Upper lobe of left lung (tissue), 6 donors: ENCODE results near the gene GBF1. TPM values are rescaled to one million over a fixed set of nuclear protein-coding genes. Genes with fewer than 3 reads are reported as not detected.

Experiments used
- ATAC-seq, 2 donors: fragments of 200-7000 bp; cut with Tn5 transposase; one replicate each; pipeline ENCODE4 v1.9.1; 2022; ENCODE audit warnings: mild to moderate bottlenecking in 2 of 2, moderate library complexity in 2 of 2; ENCODE audit not compliant: low FRiP score in 2 of 2
- DNase-seq, 2 donors: peaks; one replicate each; pipeline ENCODE4 v3.0.0-alpha.2; 2019 to 2020
- H3K27ac ChIP-seq, 4 donors: fragments of 200-600 bp; sonication (generic); one replicate each; pipeline ENCODE4 v1.5.1; 2016 to 2019
- H3K27me3 ChIP-seq, 4 donors: fragments of 200-600 bp; sonication (generic); one replicate each; pipeline ENCODE4 v1.5.1; 2017 to 2019
- H3K36me3 ChIP-seq, 4 donors: fragments of 200-600 bp; sonication (generic); one replicate each; pipeline ENCODE4 v1.5.1; 2016 to 2019
- H3K4me1 ChIP-seq, 4 donors: fragments of 200-600 bp; sonication (generic); one replicate each; pipeline ENCODE4 v1.5.1; 2018 to 2019
- H3K4me3 ChIP-seq, 4 donors: fragments of 200-600 bp; sonication (generic); one replicate each; pipeline ENCODE4 v1.5.1; 2017 to 2019; ENCODE audit warnings: mild to moderate bottlenecking in 2 of 4, moderate library complexity in 1 of 4
- H3K9me3 ChIP-seq, 4 donors: fragments of 200-600 bp; sonication (generic); one replicate each; pipeline ENCODE4 v1.5.1; 2018 to 2019
- CTCF ChIP-seq, 6 experiments: fragments of 450-650 bp in 4 of 6; fragments of 200-600 bp in 2 of 6; sonication (generic) in 2 of 6; IDR thresholded peaks; one replicate each; pipeline ENCODE4 v1.5.1; 2016 to 2019; ENCODE audit warnings: antibody characterized with exemption in 6 of 6
- EP300 ChIP-seq, 4 donors: sonication (generic); formaldehyde crosslinking; IDR thresholded peaks; one replicate each; pipeline ENCODE4 v1.5.1; 2017; ENCODE audit warnings: antibody characterized with exemption in 4 of 4, control low read depth in 2 of 4
- POLR2A ChIP-seq, 4 donors: fragments of 450-650 bp; IDR thresholded peaks; one replicate each; pipeline ENCODE4 v1.5.1; 2016 to 2017; ENCODE audit warnings: antibody characterized with exemption in 4 of 4, mild to moderate bottlenecking in 2 of 4
- POLR2AphosphoS5 ChIP-seq, 2 donors: sonication (generic); formaldehyde crosslinking; IDR thresholded peaks; one replicate each; pipeline ENCODE4 v1.5.1; 2017; ENCODE audit warnings: antibody characterized with exemption in 2 of 2
- WGBS, 2 donors: methylation state at CpG; one replicate each; pipeline ENCODE4 v1.1.5; 2017 to 2018; 5-methylcytosine and 5-hydroxymethylcytosine counted together
- total RNA-seq, 6 donors: library from RNA; depleted of rRNA in 4 of 6; stranded (reverse); fragments of >200 nt in 4 of 6; gene quantifications; one replicate each; pipeline versions ENCODE4 v1.1.0 to v1.2.1, GENCODE V29; 2016 to 2021
- donor health status: DM: no; HTN: no; CAD: no; lungs with moderate emphysema.
- donor health status: DM: no; HTN: yes; CAD: no; lungs with severe emphysema.

The GBF1 gene
- total RNA-seq, 6 donors from 2014 or later = 36.7 to 59.7 (median 44.4) TPM

- H3K36me3 ChIP-seq = peaks cover 0 to 17% (median 2%) of the 10 kb centered on the region in 4 donors
- ATAC-seq (no peak), DNase-seq (no peak)
- no peak overlapping the region for H3K4me3 ChIP-seq
- peaks cover 27 to 44% (median 38%) of the 10 kb centered on the region in 4 donors for H3K4me1 ChIP-seq
- H3K27ac ChIP-seq = peak overlapping the region in 3 of 4 donors; percentile 0 to 53 (median 32)
- H3K9me3 ChIP-seq = no peaks in the 10 kb centered on the region
- H3K27me3 ChIP-seq = no peaks in the 10 kb centered on the region
- TF ChIP-seq POLR2A (IDR thresholded peaks at IDR 0.05) = no peak
- no peak for TF ChIP-seq CTCF (IDR thresholded peaks at IDR 0.05)
Observed at GRCh38 chr10:102267748-102268147, 22.4 kb downstream of the GBF1 start.

GRCh38 chr10:102268375-102268888 is 23.1 kb downstream of the GBF1 start:
- TF ChIP-seq POLR2A (IDR thresholded peaks at IDR 0.05) (no peak), CTCF (IDR thresholded peaks at IDR 0.05) (no peak), POLR2AphosphoS5 (IDR thresholded peaks at IDR 0.05) (no peak), EP300 (IDR thresholded peaks at IDR 0.05) (no peak)
- Histone ChIP-seq H3K27ac (peak overlapping the region in 3 of 4 donors; percentile 0 to 53 (median 32)), H3K36me3 (peaks cover 0 to 11% (median 0%) of the 10 kb centered on the region in 4 donors), H3K4me3 (no peak overlapping the region), H3K27me3 (no peaks in the 10 kb centered on the region), H3K4me1 (peaks cover 27 to 41% (median 37%) of the 10 kb centered on the region in 4 donors), H3K9me3 (no peaks in the 10 kb centered on the region)
- no peak for ATAC-seq
- DNase-seq = no peak

GRCh38 chr10:102269017-102269416 is 23.7 kb downstream of the GBF1 start:
- H3K4me3 ChIP-seq = no peak overlapping the region
- ATAC-seq (no peak), DNase-seq (no peak)
- H3K27ac ChIP-seq = peak overlapping the region in 1 of 4 donors; percentile 42
- TF ChIP-seq POLR2AphosphoS5 (IDR thresholded peaks at IDR 0.05) (no peak), EP300 (IDR thresholded peaks at IDR 0.05) (no peak), CTCF (IDR thresholded peaks at IDR 0.05) (no peak), POLR2A (IDR thresholded peaks at IDR 0.05) (no peak)
- H3K4me1 ChIP-seq = peaks cover 27 to 47% (median 36%) of the 10 kb centered on the region in 4 donors
- WGBS, 2 donors = 36 to 39% methylated on average over 3 of the region's 3 CpGs
- no peaks in the 10 kb centered on the region for H3K27me3 ChIP-seq
- no peaks in the 10 kb centered on the region for H3K9me3 ChIP-seq
- H3K36me3 ChIP-seq = peaks cover 0 to 7% (median 0%) of the 10 kb centered on the region in 4 donors

- H3K27ac ChIP-seq = no peak overlapping the region
- WGBS, 2 donors = 50 to 55% methylated on average over 1 of the region's 1 CpG
- peaks cover 3 to 19% (median 11%) of the 10 kb centered on the region in 4 donors for H3K4me1 ChIP-seq
- TF ChIP-seq POLR2AphosphoS5 (IDR thresholded peaks at IDR 0.05) (no peak), CTCF (IDR thresholded peaks at IDR 0.05) (no peak), EP300 (IDR thresholded peaks at IDR 0.05) (no peak), POLR2A (IDR thresholded peaks at IDR 0.05) (no peak)
- no peak overlapping the region for H3K4me3 ChIP-seq
- H3K9me3 ChIP-seq = no peaks in the 10 kb centered on the region
- no peak for ATAC-seq
- H3K27me3 ChIP-seq = no peaks in the 10 kb centered on the region
- DNase-seq = no peak
- peaks cover 0 to 10% (median 0%) of the 10 kb centered on the region in 4 donors for H3K36me3 ChIP-seq
Observed at GRCh38 chr10:102274062-102274461, 28.7 kb downstream of the GBF1 start.

GRCh38 chr10:102275343-102275742 is 30.0 kb downstream of the GBF1 start:
- no peak for TF ChIP-seq EP300 (IDR thresholded peaks at IDR 0.05)
- TF ChIP-seq POLR2A (IDR thresholded peaks at IDR 0.05) = no peak
- no peak for TF ChIP-seq POLR2AphosphoS5 (IDR thresholded peaks at IDR 0.05)
- no peak for TF ChIP-seq CTCF (IDR thresholded peaks at IDR 0.05)
- Histone ChIP-seq H3K4me3 (no peak overlapping the region), H3K27ac (no peak overlapping the region), H3K9me3 (no peaks in the 10 kb centered on the region), H3K36me3 (peaks cover 0 to 10% (median 0%) of the 10 kb centered on the region in 4 donors), H3K4me1 (peaks cover 12 to 25% (median 18%) of the 10 kb centered on the region in 4 donors), H3K27me3 (no peaks in the 10 kb centered on the region)
- DNase-seq (no peak), ATAC-seq (no peak)
- WGBS, 2 donors = 84 to 91% methylated on average over 2 of the region's 2 CpGs
